ENCODE results near the gene EPB41L2.

EPB41L2 gene

GRCh38 chr6:130870179-130870880 lies 192.7 kb downstream of the EPB41L2 start:
- no peak for DNase-seq (ENCODE audit: low read depth in 2 of 2)

GRCh38 chr6:130869681-130870080 lies 193.4 kb downstream of the EPB41L2 start:
- DNase-seq (ENCODE audit: low read depth in 2 of 2) = no peak

DNA sequence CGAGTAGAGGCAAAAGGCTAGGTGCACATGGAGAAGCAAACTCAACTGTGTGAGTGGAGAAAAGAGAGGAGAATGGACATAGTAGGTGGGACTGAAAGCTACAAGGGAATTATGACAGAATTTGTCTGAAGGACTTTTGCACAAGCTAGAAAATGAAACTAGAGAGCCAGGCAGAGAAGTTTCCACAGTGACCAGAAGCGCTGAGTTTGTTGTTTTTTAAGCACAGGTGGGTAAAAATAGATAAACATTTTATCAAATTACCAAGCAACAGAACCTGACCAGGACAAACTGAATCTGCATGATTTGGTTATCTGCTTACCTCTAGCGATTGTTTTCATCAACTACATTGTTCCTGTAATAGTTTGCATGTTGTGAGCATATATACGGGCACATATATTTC lies 197.3 kb downstream of the EPB41L2 start:
- DNase-seq (ENCODE audit: low read depth in 2 of 2) = no peak

GRCh38 chr6:130864344-130864743 lies 198.7 kb downstream of the EPB41L2 start:
- DNase-seq (ENCODE audit: low read depth in 2 of 2) = no peak

DNA sequence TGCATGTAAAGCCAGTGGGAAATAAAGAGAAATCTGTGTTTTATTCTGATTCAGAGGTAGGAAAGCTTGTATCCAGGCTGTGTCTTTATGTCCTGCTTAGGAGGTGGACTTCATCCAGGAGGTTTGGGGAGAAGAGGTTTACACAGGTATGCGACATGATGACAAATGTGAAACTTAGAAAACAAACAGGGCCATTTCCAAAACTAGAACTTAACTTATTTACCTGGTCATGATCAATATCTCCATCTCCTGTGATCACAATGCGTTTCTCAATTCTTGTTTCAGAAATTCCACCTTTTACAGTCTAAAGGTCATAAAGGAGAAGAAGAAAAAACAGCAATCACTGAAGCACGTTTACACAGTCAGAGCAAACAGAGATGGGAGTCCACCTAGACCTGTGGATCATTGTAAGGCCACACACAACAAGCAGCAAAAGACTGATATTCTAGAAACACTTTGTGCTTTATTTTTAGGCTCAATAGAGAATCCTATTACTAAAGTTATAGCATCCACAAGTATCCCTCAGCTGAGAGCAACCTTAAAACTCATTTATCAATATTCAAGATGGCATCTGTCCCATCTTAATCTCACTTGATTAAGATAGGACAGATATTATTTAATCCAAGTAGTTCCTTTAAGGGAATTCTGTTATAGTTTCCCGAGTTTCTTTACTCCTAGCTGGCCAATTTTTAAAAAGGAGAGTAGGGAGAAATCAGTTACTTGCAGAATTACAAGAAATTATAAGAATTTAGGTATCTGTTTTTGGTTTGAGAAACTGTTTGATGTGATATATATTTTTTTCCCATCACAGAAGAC lies 199.4 kb downstream of the EPB41L2 start:
- DNase-seq (ENCODE audit: low read depth in 2 of 2) = no peak

DNA sequence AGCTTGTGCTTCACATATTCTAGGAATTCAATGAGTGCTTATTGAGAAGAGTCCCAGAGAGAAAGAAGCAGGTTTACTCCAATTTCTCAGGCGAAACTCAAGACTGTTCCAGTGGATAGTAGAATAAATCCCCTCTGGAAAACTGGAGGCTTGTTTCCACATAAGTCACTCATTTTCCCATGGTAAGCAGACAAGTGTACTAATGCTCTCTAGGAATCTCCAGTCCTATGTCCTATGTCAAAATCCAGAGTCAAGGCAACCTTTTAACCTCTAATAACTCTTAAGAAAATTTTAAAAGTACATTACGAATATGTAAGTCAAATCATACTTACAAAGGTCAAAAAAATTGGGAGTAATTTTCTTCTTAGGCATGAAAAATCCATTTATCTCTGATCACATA lies 200.7 kb downstream of the EPB41L2 start:
- no peak for DNase-seq (ENCODE audit: low read depth in 2 of 2)

DNA sequence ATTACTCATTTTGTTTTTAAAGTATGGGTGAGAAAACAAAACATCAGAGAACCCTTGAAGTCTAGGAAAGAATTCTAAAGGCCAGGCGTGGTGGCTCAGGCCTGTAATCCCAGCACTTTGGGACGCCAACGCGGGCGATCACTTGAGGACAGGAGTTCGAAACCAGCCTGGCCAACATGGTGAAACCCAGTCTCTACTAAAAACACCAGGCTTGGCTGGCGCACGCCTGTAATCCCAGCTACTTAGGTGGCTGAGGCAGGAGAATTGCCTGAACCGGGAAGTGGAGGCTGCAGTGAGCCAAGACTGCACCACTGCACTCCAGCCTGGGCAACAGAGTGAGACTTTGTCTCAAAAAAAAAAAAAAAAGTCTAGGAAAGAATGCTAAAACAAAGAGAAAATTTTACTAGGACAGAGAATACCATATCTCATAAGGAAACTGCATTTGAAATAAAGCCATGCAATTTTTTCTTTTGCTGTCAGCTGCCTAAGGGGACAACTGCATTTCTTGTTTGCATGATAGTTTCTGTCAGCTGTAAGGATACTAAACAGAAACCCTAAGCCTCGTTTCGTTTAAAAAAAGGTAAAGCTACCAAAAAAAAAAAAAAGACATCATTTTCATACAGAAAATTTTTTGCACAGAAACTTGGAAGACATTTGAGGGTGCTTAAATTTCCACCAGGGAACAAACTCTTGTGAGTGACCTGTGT lies 203.7 kb downstream of the EPB41L2 start:
- no peak for DNase-seq (ENCODE audit: low read depth in 2 of 2)

- DNase-seq (ENCODE audit: low read depth in 2 of 2) = no peak
These were observed 204.4 kb downstream of the EPB41L2 start for GRCh38 chr6:130858498-130859160.

DNA sequence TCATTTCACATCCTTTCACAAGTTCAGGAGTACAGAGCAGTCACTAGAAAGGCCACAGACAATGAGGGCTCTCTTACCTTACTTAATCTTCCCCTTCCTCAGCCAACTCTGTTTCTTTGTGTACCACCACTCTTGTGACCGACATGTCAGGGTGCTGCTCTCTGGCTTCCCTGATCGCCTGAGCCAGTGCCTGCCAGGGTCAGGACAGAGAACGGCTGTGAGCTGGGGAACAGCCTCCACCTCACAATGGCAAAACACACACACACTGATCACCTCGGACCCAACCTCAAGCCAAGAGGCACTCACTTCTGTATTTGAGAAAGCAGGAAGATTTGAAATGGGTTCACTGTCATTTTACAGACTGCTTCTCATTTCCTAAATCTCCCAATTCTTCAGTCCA lies 205.0 kb downstream of the EPB41L2 start:
- no peak for DNase-seq (ENCODE audit: low read depth in 2 of 2)

DNA sequence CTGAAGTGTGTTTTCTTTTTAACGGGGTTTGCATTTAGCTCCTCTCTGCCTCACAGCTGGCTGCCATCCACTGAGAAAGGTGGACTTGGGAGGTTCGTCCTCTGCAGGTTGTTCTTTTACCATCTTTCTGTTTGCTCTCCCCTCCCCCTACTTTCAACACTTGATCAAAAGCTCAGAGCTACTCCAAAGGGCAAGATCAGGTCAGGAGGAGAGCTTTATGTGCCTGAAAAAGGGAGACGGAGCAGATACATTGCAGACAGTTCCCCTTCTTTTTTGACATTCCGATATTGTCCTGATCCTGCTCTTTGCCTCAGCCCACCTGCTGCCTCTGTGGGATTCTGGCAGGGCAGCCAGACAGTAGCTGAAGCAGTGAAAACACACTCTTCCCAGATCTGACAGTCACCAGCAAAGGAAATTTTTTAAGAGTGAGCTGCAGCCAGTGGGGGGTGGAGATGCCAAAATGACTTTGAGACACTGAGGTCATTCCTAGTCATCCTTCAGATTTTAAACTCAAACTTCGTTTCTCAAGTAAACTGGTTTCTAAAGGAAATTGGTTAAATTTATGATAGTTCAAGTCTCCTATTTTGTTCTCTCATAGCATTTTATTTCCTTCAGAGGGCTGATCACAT lies 209.4 kb downstream of the EPB41L2 start:
- DNase-seq (ENCODE audit: low read depth in 2 of 2) = no peak

GRCh38 chr6:130852844-130853554 lies 210.0 kb downstream of the EPB41L2 start:
- no peak for DNase-seq (ENCODE audit: low read depth in 2 of 2)

DNA sequence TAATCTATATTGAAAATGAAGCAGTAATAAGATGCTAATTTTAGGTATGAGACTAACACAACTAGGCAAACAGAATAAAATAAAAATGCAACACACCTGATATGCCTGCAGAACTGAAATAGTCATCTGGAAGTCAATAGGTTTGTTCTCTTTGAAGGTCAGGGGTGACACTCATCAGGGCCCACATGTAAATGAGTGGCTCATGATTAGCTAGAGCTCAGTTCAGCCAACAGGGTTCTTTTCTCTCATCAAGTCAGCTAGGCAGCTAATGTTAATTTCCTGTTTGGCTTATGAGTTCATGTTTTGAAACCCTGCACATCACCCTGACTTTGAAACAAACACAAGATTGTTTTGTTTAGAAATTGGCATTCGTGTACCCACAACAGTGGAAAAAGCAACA lies 212.0 kb downstream of the EPB41L2 start:
- no peak for DNase-seq (ENCODE audit: low read depth in 2 of 2)

DNA sequence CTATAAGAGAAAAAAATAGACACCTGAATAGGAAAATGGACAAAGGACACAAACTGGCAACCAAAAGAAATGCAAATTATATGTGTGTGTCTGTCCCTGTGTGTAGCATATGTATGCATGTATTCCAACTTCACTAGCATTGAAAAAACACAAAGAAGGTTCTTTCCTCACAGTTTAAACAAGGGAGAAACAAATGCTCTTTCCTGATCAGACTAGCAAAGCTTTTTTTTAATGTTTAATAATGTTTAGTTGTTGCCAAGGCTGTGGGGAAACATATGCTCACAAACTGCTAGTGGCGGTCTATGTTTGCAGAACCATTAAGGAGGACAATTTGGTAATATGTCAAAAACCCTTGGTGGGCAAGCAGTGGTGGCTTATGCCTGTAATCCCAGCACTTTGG lies 213.5 kb downstream of the EPB41L2 start:
- DNase-seq (ENCODE audit: low read depth in 2 of 2) = no peak

DNA sequence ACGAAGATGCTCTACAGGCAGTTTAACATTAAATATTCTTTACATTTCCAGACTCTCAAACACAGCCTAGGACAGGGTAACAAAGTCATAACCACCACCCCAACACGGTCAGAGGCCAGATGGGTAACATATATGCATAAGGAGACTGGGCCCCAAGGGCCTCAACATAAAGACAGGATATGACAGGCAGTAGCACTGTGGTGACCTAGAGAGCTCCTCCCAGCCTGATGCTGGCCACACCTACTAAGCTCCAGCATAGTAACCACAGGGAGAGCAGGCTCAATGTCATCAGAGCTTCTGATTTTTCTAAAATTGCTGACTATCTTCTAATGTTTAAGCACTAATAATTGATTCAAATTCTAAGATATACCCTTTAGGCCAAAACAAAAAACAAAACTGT lies 214.1 kb downstream of the EPB41L2 start:
- no peak for DNase-seq (ENCODE audit: low read depth in 2 of 2)

- no peak for DNase-seq (ENCODE audit: low read depth in 2 of 2)
These were observed 215.8 kb downstream of the EPB41L2 start for GRCh38 chr6:130847001-130847910.

DNA sequence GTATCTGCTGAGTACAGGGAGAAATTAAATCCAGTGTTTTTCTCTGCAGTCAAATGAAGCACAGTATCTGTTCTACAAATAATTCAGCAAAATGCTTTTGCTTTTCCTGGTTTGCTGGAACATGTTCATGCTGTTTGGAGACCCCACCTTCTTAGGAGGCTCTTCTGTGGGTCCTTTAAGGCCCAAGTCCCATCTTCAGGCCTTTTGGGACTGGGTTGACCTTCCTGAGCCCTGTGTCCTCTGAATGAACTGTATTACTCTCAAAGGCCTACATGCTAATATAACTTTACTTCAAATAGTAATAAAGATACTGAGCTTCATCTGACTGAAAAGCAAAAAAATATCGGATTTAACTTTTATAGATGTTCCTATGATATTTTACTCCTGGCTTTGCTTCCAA lies 216.5 kb downstream of the EPB41L2 start:
- DNase-seq (ENCODE audit: low read depth in 2 of 2) = no peak

GRCh38 chr6:130843575-130844320 lies 219.3 kb downstream of the EPB41L2 start:
- DNase-seq (ENCODE audit: low read depth in 2 of 2) = no peak

- no peak for DNase-seq (ENCODE audit: low read depth in 2 of 2)
These were observed 221.8 kb downstream of the EPB41L2 start for GRCh38 chr6:130841128-130841728.

- DNase-seq (ENCODE audit: low read depth in 2 of 2) = no peak
These were observed 223.0 kb downstream of the EPB41L2 start for GRCh38 chr6:130840050-130840449.

Data from stimulated activated CD4-positive, alpha-beta T cell treated with anti-CD3 and anti-CD28 coated beads, Interleukin-1b, Interleukin-23, amount 100 ng/mL, for 1 hour (primary cell).